ENCODE measurements around the gene RBM22.

DNA sequence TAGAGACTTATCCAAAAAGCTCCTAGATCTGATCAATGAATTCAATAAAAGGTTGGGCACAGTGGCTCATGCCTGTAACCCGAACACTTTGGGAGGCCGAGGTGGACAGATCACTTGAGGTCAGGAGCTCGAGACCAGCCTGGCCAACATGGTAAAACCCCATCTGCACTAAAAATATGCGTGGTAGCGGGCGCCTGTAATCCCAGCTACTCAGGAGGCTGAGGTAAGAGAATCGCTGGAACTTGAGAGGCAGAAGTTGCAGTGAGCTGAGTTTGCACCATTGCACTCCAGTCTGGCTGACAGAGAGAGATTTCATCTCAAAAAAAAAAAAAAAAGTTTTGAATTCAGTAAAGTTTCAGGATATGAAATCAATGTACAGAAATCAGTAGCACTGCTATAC is 38.0 kb upstream of the RBM22 start:
- TF ChIP-seq POLR2A (IDR thresholded peaks at IDR 0.05; ENCODE audit: low read depth): no peak
- no peak for TF ChIP-seq POLR2AphosphoS5 (IDR thresholded peaks at IDR 0.05)
- TF ChIP-seq, protein P1, sequence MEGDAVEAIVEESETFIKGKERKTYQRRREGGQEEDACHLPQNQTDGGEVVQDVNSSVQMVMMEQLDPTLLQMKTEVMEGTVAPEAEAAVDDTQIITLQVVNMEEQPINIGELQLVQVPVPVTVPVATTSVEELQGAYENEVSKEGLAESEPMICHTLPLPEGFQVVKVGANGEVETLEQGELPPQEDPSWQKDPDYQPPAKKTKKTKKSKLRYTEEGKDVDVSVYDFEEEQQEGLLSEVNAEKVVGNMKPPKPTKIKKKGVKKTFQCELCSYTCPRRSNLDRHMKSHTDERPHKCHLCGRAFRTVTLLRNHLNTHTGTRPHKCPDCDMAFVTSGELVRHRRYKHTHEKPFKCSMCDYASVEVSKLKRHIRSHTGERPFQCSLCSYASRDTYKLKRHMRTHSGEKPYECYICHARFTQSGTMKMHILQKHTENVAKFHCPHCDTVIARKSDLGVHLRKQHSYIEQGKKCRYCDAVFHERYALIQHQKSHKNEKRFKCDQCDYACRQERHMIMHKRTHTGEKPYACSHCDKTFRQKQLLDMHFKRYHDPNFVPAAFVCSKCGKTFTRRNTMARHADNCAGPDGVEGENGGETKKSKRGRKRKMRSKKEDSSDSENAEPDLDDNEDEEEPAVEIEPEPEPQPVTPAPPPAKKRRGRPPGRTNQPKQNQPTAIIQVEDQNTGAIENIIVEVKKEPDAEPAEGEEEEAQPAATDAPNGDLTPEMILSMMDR (IDR thresholded peaks at IDR 0.05): no peak

All from esophagus muscularis mucosa (tissue), 3 donors.